KOPT-K1 (cell line): ENCODE data around the gene CTDNEP1.

Experiments
- H3K27ac ChIP-seq: fragments of 200-600 bp; sonication (generic); 2 replicates; pipeline ENCODE4 v1.5.1; 2016; ENCODE audit warnings: antibody characterized with exemption, mild to moderate bottlenecking, low read depth, low read length; ENCODE audit not compliant: poor library complexity, severe bottlenecking
- H3K36me3 ChIP-seq: fragments of 200-600 bp; sonication (generic); 2 replicates; pipeline ENCODE4 v1.5.1; 2017; ENCODE audit warnings: antibody characterized with exemption, mild to moderate bottlenecking, low read length, moderate library complexity; ENCODE audit not compliant: insufficient read depth
- H3K9me3 ChIP-seq: fragments of 200-600 bp; sonication (generic); 2 replicates; pipeline ENCODE4 v1.5.1; 2017; ENCODE audit warnings: antibody characterized with exemption, low read length, mild to moderate bottlenecking; ENCODE audit not compliant: insufficient read depth, poor library complexity, severe bottlenecking

CTDNEP1 gene

GRCh38 chr17:7219812-7220592 lies 31.5 kb downstream of the CTDNEP1 start, which contains the start of the genes ACADVL and DLG4:
TSS of gene ACADVL (plus strand) at chr17:7219938. CDS start at chr17:7219985, 47 bp downstream.
TSS of gene DLG4 (minus strand) at chr17:7219836.
- H3K27ac ChIP-seq, result peak within 1 kb of the TSS; percentile 77
- H3K9me3 ChIP-seq, result no peaks in the 10 kb centered on the region
- peaks cover 32% of the 10 kb centered on the region for H3K36me3 ChIP-seq

DNA sequence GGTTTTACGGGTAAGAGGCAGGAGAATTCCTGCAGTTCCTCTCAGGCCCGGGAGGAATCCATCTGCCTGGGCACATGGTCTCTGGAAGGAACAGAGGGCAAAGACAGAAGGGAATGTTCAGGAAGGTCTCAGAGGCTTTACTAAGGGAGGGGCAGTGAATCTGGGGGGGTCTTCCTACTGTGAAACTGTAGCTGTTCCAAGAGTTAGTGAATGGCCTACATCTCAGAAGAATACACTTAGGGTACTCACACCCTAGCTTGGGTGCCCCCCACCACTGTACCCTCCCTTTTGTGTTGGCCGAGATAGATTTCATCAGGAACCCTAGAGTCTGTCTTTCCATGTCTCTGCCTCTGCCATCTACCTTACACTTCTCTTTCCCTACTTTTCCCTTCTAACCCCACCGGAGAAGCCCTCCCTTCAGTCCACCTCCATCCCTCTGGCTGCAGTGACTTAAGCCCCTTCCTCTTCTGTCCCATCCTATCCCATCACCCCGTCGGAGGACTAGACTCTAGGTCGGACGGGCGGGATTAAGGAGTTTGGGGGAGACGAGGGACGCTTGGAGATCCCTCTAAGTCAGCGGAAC lies 32.2 kb downstream of the CTDNEP1 start:
- Histone ChIP-seq H3K36me3 (peaks cover 26% of the 10 kb centered on the region), H3K27ac (peak overlapping the region; percentile 77)

GRCh38 chr17:7218758-7219157 lies 32.8 kb downstream of the CTDNEP1 start:
- Histone ChIP-seq H3K36me3 (peaks cover 20% of the 10 kb centered on the region), H3K27ac (peak overlapping the region; percentile 77), H3K9me3 (no peaks in the 10 kb centered on the region)

More for the DNA sequence above, 32.2 kb downstream of the CTDNEP1 start:
- no peaks in the 10 kb centered on the region for H3K9me3 ChIP-seq

- peaks cover 14% of the 10 kb centered on the region for H3K36me3 ChIP-seq
- H3K27ac ChIP-seq, result peak overlapping the region; percentile 59
- H3K9me3 ChIP-seq, result no peaks in the 10 kb centered on the region
Measured at GRCh38 chr17:7218166-7218565, 33.4 kb downstream of the CTDNEP1 start.

GRCh38 chr17:7217113-7217987 lies 34.2 kb downstream of the CTDNEP1 start:
- peak overlapping the region; percentile 59 for H3K27ac ChIP-seq
- peaks cover 6% of the 10 kb centered on the region; the same call in 1 of the 2 replicates for H3K36me3 ChIP-seq
- H3K9me3 ChIP-seq, result no peaks in the 10 kb centered on the region

- Histone ChIP-seq H3K36me3 (no peaks in the 10 kb centered on the region), H3K9me3 (no peaks in the 10 kb centered on the region), H3K27ac (peak overlapping the region; percentile 54)
Measured at GRCh38 chr17:7216242-7217112, 35.1 kb downstream of the CTDNEP1 start.

DNA sequence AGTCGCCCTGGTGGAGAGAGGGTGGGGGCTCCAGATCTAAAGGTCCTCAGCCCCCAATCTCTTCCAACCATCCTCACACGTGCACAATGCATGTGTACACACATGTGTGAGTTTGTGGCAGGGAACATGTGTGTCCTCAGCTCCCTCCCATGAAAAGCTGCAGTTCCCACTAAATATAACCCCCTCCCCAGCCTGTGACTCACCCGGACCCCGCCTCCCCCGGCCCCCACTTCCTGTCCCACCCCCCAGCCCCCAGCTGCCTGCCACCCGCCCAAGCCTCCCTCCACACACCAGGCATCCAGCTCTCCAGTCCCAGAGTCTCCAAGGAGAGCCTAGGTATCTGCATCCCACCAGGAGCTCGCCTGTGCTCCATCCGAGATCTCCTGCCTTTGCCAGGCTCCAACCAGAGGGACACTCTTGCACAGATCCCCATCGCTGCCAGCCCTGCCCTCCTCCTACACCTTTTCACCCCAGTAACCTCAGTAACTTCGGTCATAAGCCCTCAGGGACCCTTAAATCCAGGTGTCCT lies 35.8 kb downstream of the CTDNEP1 start:
- Histone ChIP-seq H3K36me3 (no peaks in the 10 kb centered on the region), H3K9me3 (no peaks in the 10 kb centered on the region), H3K27ac (peak overlapping the region; percentile 55)

- no peaks in the 10 kb centered on the region for H3K36me3 ChIP-seq
- no peaks in the 10 kb centered on the region for H3K9me3 ChIP-seq
- H3K27ac ChIP-seq, result peak overlapping the region; percentile 55
Measured at GRCh38 chr17:7215136-7215638, 36.3 kb downstream of the CTDNEP1 start.

DNA sequence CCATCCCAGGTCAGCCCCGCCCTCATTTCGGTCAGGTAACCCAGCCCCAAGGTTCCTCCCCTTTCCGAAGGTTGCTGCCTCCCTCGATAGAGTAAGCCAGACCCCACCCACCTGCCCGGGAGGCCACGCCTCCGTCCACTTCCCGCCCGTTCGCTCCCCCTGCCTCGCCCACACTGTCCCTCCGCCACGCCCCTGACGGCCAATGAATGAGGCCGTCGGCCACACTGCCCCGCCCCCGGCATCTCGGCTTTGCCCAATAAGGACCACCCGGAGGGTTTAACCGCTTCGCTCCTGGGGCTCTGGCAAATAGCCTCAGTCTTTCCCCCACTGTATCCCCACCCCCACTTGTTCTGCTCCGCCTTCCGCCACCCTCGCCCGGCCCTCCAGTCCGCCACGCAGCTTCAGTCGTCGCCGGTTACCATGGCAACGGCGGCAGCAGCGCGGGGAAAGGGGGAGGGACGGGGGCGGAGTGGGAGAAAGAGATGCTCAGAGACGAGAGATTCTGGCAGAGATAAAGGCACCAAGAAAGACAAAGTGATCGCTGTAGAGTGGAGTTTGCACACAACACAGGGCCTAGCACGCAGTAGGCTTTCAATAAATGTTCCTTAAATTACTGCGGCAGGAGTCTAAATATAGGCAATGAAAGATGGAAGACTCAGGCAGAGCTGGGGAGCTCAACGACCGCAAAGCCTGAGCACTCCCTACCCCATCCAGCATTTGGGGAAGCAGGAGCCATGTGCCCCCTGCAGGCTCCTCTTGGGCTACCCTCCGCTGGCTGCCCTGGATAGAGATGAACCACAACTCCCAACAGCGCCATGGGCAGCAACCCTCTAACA lies 37.0 kb downstream of the CTDNEP1 start:
- Histone ChIP-seq H3K36me3 (no peaks in the 10 kb centered on the region), H3K9me3 (no peaks in the 10 kb centered on the region), H3K27ac (peak overlapping the region; percentile 55)

DNA sequence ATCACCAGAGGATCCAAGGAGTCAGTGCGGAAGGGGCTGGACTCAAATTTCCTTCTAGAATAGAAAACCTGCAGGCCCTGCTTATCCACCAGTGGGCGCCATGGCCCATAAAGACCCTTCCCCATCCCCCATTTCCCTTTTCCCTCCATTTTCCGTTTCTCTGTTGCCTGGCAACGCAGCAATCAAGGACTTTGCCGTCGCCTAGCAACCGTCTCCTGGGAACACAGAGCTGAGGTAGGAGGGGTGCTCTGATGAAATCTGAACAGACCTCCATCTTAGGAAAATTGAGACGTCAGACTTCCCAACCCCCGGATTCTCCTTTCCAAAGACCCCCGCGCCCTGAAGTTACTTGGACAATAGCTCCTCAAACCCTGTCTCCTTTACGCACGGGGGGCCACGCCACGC lies 37.6 kb downstream of the CTDNEP1 start:
- Histone ChIP-seq H3K9me3 (no peaks in the 10 kb centered on the region), H3K27ac (peak overlapping the region; percentile 55), H3K36me3 (no peaks in the 10 kb centered on the region)

DNA sequence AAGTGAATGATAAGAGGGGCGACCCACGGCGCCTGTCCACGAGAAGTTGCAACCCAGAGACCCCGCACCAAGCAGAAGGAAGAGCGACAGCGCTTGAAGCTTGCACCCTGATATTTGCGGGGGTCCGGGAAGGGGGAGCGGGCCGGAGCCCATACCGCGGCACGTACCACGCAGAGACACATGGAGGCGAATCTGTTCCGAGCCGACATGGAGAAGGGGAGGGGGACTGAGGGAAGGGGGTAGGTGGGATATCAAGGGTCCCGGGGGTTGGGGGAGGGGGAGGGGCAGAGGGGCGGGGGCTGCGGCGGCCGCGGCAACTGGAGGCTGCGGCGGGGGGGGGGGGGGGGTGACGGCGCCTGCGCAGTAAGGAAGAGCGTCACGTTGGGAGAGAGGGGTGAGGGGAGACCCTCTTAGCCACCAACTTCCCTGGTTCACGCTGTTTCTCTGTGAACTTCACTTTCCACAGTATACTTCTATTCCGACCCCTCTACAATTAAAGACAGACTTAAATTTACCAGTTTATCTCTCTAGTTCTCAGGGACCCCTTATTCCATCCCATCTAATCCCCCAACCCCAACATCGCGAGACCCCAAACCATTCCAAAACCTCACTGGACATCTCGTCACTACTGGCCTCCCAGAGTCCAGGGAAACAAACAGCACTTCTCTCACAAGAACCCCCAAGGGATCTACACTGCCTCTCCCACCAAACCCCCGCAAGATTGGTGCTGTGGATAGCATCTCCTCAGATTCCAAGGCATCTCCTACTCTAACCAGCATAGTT lies 39.9 kb downstream of the CTDNEP1 start:
- no peak overlapping the region for H3K27ac ChIP-seq
- no peaks in the 10 kb centered on the region for H3K9me3 ChIP-seq
- H3K36me3 ChIP-seq, result no peaks in the 10 kb centered on the region

DNA sequence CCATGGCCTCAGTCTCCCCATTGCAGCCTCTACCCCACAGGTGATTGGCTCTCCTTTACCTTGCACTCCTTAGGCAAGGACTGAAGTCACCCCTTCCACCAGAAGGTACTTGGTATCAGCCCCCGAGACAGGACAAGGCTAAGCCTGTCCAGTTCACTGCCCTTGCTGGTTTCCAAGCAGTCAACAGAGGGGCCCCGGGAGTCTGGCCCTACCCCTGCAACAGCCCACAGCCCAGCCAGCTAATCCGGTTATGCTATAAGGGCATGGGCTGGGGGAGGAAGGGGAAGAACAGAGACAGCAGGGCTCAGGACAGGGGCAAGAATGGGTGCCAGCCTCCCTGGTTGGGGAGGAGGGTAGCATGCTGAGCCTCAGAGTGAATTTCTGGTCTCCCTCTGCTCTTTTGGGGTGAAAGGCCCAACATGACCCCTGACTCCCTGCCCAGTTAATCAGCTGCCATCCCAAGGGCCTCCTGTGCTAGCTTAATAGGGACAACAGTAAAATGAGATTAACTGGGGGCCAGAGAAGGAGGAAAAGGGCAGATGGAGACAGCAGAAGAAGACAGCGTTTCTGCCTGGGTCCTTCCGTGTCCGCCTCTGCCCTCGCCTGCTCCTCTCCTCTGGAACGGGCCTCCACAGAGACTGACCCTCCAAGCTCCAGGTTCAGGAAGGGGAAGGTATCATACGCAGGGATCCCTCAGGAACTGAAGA lies 42.6 kb downstream of the CTDNEP1 start:
- no peak overlapping the region for H3K27ac ChIP-seq
- no peaks in the 10 kb centered on the region for H3K36me3 ChIP-seq
- no peaks in the 10 kb centered on the region for H3K9me3 ChIP-seq
